HUDEP-2 (cell line): Measurements from ENCODE around the gene EVPL.
A peak's percentile ranks its signal among the peaks of the same experiment; 100 is the strongest.
"Not testable (repeated sequence)": the region's sequence is repeated elsewhere in the genome, so short reads cannot be mapped to it uniquely, and the experiment has no call there.

ENCODE experiments used
- DNase-seq, 76 experiments: peaks; one replicate each; lab custom pipeline; 2025; ENCODE audit not compliant: unreplicated experiment in 76 of 76; lab: John Stamatoyannopoulos, UW

Gene EVPL

GRCh38 chr17:75975187-75975586, 51.9 kb downstream of the EVPL start:
- not testable (repeated sequence) for DNase-seq

- no peak for DNase-seq
Measured at GRCh38 chr17:75970626-75971025, 56.5 kb downstream of the EVPL start.

- peak in 2 of 76 experiments; percentile 17 to 22 for DNase-seq
Measured at GRCh38 chr17:75970011-75970523, 57.0 kb downstream of the EVPL start.

GRCh38 chr17:75969044-75969443, 58.1 kb downstream of the EVPL start:
- not testable (repeated sequence) for DNase-seq

GRCh38 chr17:75965468-75965867, 61.6 kb downstream of the EVPL start:
- DNase-seq = no peak

GRCh38 chr17:75959839-75960511, 67.1 kb downstream of the EVPL start:
- no peak for DNase-seq

- DNase-seq = peak in 2 of 76 experiments; percentile 4 to 5
Measured at GRCh38 chr17:75959051-75959838, 67.9 kb downstream of the EVPL start.
